Measurements from ENCODE around the gene GNG11.

- TF ChIP-seq, protein P1, sequence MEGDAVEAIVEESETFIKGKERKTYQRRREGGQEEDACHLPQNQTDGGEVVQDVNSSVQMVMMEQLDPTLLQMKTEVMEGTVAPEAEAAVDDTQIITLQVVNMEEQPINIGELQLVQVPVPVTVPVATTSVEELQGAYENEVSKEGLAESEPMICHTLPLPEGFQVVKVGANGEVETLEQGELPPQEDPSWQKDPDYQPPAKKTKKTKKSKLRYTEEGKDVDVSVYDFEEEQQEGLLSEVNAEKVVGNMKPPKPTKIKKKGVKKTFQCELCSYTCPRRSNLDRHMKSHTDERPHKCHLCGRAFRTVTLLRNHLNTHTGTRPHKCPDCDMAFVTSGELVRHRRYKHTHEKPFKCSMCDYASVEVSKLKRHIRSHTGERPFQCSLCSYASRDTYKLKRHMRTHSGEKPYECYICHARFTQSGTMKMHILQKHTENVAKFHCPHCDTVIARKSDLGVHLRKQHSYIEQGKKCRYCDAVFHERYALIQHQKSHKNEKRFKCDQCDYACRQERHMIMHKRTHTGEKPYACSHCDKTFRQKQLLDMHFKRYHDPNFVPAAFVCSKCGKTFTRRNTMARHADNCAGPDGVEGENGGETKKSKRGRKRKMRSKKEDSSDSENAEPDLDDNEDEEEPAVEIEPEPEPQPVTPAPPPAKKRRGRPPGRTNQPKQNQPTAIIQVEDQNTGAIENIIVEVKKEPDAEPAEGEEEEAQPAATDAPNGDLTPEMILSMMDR (conservative IDR thresholded peaks at IDR 0.05 in 1 of 2, IDR thresholded peaks at IDR 0.05 in 1 of 2; ENCODE audit: low read depth in 1 of 2, low read length in 2 of 2) = no peak
- TF ChIP-seq EZH2 (IDR thresholded peaks at IDR 0.05; ENCODE audit: low read length, missing control alignments) = no peak
Measured at GRCh38 chr7:93921607-93922566, at the start of gene GNG11.
